Mesothelial cell of epicardium (in vitro differentiated cells): Measurements from ENCODE around the gene HMGXB3. TPM values are rescaled to one million over a fixed set of nuclear protein-coding genes. Genes with fewer than 3 reads are reported as not detected.

Experiments used
- DNase-seq, 2 experiments: peaks; one replicate each; pipeline ENCODE4 v3.0.0; 2021; ENCODE audit warnings: low spot score in 2 of 2; ENCODE audit not compliant: unreplicated experiment in 2 of 2
- H3K27ac Mint-ChIP-seq: 2 replicates; pipeline ENCODE4 v1.8.0; 2021; ENCODE audit warnings: mixed read lengths
- H3K27me3 Mint-ChIP-seq: 2 replicates; pipeline ENCODE4 v1.8.0; 2021; ENCODE audit warnings: low read depth, mixed read lengths
- H3K36me3 Mint-ChIP-seq: 2 replicates; pipeline ENCODE4 v1.8.0; 2021; ENCODE audit warnings: mixed read lengths
- H3K4me1 Mint-ChIP-seq: 2 replicates; pipeline ENCODE4 v1.8.0; 2021; ENCODE audit warnings: mixed read lengths
- H3K4me3 Mint-ChIP-seq: 2 replicates; pipeline ENCODE4 v1.8.0; 2021; ENCODE audit warnings: mild to moderate bottlenecking, moderate library complexity, mixed read lengths
- H3K9me3 Mint-ChIP-seq: 2 replicates; pipeline ENCODE4 v1.8.0; 2021; ENCODE audit warnings: mixed read lengths
- CTCF ChIP-seq: fragments of 200-600 bp; sonication (generic); IDR thresholded peaks from one replicate; pipeline ENCODE4 v1.5.0; 2021; ENCODE audit warnings: antibody characterized with exemption; ENCODE audit not compliant: unreplicated experiment
- total RNA-seq: library from RNA; stranded (reverse); gene quantifications from 3 replicates; pipeline ENCODE4 v1.2.1, GENCODE V29; 2021

HMGXB3 gene
- total RNA-seq, 1 donor from 2014 or later, result 53.1 TPM

- TF ChIP-seq CTCF, result no peak
- Mint-ChIP-seq H3K36me3 (no peaks in the 10 kb centered on the region), H3K4me3 (no peak overlapping the region), H3K27me3 (no peaks in the 10 kb centered on the region), H3K27ac (no peak overlapping the region), H3K9me3 (no peaks in the 10 kb centered on the region), H3K4me1 (peaks cover 3% of the 10 kb centered on the region)
- peak in 1 of 2 experiments; percentile 1 for DNase-seq
These were observed 66.9 kb downstream of the HMGXB3 start for GRCh38 chr5:150067405-150067960.

- peaks cover 5% of the 10 kb centered on the region for H3K9me3 Mint-ChIP-seq
- H3K27me3 Mint-ChIP-seq, result no peaks in the 10 kb centered on the region
- H3K4me1 Mint-ChIP-seq, result peaks cover 3% of the 10 kb centered on the region
- no peaks in the 10 kb centered on the region for H3K36me3 Mint-ChIP-seq
- no peak for TF ChIP-seq CTCF
- H3K27ac Mint-ChIP-seq, result no peak overlapping the region
- peak in 1 of 2 experiments; percentile 12 for DNase-seq
- H3K4me3 Mint-ChIP-seq, result no peak overlapping the region
These were observed 67.5 kb downstream of the HMGXB3 start for GRCh38 chr5:150068071-150068470.

- no peak for DNase-seq
- Mint-ChIP-seq H3K27me3 (no peaks in the 10 kb centered on the region), H3K4me1 (peaks cover 3% of the 10 kb centered on the region), H3K36me3 (no peaks in the 10 kb centered on the region), H3K9me3 (peaks cover 5% of the 10 kb centered on the region), H3K27ac (no peak overlapping the region), H3K4me3 (no peak overlapping the region)
- TF ChIP-seq CTCF, result no peak
These were observed 67.9 kb downstream of the HMGXB3 start for GRCh38 chr5:150068472-150068871.

- Mint-ChIP-seq H3K27ac (no peak overlapping the region), H3K4me1 (peaks cover 3% of the 10 kb centered on the region), H3K9me3 (peaks cover 5% of the 10 kb centered on the region), H3K4me3 (no peak overlapping the region), H3K27me3 (no peaks in the 10 kb centered on the region), H3K36me3 (no peaks in the 10 kb centered on the region)
- no peak for DNase-seq
- TF ChIP-seq CTCF, result no peak
These were observed 68.6 kb downstream of the HMGXB3 start for GRCh38 chr5:150068961-150069645.

- H3K4me3 Mint-ChIP-seq, result no peak overlapping the region
These were observed 69.4 kb downstream of the HMGXB3 start for GRCh38 chr5:150069672-150070627.

More at GRCh38 chr5:150069672-150070627, 69.4 kb downstream of the HMGXB3 start:
- peaks cover 3% of the 10 kb centered on the region for H3K4me1 Mint-ChIP-seq
- H3K36me3 Mint-ChIP-seq, result no peaks in the 10 kb centered on the region
- TF ChIP-seq CTCF, result no peak
- H3K9me3 Mint-ChIP-seq, result peaks cover 5% of the 10 kb centered on the region
- H3K27me3 Mint-ChIP-seq, result no peaks in the 10 kb centered on the region
- no peak for DNase-seq
- H3K27ac Mint-ChIP-seq, result no peak overlapping the region
